HG03175 (cell line): ENCODE measurements around the gene GDE1.
A peak's percentile ranks its signal among the peaks of the same experiment; 100 is the strongest.

Source experiments
- ATAC-seq: cut with Tn5 transposase; IDR thresholded peaks from one replicate; pipeline ENCODE4 v1.9.1; 2021; ENCODE audit warnings: mild to moderate bottlenecking, moderate library complexity; ENCODE audit not compliant: unreplicated experiment

The GDE1 gene

GRCh38 chr16:19524356-19524615 is 2.4 kb upstream of the GDE1 start:
- ATAC-seq: no peak

DNA sequence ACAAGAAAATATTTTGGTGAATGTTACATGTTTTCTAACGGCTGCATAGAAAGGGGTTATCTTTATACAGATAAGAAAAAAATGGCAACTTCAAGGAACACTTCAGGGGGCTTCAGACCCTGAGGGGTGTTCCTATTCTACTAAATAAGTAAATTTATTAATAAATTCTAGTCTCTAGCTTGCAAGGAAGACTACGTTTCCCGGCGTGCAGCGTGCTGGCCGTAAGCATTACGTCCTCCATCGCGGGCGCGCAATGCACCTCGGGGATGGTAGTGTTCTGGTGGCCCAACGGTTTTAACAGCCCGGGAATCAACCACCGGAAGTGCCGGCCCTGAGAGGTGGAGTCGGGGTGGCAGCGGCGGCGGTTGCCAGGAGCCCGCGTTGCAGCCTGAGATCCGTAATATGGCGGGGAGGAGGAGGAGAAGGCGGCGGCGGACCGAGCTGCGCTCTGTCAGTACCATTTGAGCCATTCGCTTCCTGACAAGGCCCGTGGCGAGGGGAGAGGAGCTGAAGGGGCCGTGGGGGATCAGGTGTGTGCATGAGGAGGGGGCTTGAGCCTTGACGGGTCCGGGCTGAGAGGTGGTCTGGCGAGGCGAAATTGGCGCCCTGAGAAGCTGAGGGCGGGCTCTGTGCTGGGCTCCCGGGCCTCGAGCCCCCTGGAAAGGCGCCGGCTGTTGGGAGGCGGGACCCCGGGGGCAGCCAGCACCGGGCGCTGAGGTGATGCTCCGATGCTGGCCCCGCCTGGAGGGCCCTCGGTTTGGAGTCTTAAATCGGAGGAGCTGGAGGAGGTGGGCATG is 1.9 kb upstream of the GDE1 start, which contains the start of gene CCP110:
TSS of gene CCP110 (plus strand) at position 384 of the 797 bp plus-strand sequence. CDS start 3,940 bp downstream, outside the sequence.
- ATAC-seq: peak; percentile 71

DNA sequence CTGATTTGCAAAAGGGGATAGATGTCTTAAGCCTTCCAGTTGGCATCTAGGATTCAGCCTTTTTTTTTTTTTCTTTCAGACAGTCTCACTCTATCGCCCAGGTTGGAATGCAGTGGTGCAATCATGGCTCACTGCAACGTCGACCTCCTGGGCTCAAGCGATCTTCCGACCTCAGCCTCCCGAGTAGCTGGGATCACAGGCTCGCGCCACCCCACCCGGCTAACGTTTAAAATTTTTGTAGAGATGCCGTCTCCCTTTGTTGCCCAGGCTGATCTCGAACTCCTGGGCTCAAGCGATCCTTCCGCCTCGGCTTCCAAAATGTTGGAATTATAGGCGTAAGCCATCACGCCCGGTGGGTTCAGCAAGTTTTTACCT is 1.3 kb upstream of the GDE1 start:
- no peak for ATAC-seq

DNA sequence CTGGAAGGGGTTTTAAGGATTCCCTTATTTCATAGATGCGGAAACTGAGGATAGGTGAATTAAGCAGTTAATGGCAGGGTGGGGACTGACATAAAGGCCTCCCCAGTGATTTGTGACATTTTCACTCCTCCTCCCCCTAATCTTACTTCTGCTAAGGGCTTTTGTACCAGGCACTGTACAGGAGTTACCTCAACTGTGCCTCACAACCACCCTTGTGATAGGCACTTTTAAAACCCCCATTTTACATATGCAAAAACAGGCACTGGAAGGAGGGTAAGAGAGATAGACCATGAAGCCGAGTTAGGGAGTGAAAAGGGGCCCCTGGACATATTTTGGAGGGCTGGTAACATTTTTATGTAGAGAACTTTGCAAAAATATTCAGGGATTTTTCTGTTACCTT is 862 bp upstream of the GDE1 start:
- no peak for ATAC-seq

- ATAC-seq: no peak
Observed at GRCh38 chr16:19522397-19522732, 467 bp upstream of the GDE1 start.

GRCh38 chr16:19520861-19521331 is 1.0 kb downstream of the GDE1 start:
- no peak for ATAC-seq

DNA sequence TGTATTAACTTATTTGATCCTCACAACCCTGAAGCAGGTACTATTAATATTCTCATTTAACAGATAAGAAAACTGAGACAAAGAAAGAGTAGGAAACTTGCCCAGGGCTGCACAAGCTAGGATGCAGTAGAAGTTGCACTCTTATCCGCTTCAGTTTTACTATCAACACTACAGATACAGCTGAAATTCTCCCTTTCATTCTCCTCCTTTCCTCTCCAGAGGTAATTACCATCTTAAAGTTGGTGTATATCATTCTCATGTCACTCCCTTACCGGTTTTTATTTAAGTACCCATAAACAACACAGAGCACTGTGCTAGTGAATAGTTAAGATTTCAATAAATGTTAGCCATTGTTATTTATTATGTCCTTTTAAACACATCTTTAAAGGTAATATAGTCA is 3.5 kb downstream of the GDE1 start:
- ATAC-seq: no peak

GRCh38 chr16:19517424-19518089 is 4.3 kb downstream of the GDE1 start:
- ATAC-seq: no peak

DNA sequence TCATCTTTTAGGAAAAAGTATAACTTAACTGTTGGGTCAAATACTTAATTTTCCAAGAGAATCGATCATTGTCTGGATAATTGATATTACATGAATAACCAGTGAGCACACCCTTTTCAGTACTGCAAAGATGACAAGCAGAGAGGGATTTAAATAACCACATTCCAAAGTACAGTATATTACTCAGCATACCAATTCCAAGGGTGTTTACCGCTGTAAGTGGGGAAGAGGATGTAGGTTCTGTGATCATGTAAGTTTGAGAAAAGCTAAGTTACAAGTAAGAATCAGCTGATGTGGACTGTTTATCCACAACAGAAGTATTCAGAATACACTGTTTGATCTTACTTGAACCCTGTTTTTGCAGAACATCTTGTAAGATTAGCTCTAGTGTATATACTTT is 6.1 kb downstream of the GDE1 start:
- ATAC-seq: no peak

DNA sequence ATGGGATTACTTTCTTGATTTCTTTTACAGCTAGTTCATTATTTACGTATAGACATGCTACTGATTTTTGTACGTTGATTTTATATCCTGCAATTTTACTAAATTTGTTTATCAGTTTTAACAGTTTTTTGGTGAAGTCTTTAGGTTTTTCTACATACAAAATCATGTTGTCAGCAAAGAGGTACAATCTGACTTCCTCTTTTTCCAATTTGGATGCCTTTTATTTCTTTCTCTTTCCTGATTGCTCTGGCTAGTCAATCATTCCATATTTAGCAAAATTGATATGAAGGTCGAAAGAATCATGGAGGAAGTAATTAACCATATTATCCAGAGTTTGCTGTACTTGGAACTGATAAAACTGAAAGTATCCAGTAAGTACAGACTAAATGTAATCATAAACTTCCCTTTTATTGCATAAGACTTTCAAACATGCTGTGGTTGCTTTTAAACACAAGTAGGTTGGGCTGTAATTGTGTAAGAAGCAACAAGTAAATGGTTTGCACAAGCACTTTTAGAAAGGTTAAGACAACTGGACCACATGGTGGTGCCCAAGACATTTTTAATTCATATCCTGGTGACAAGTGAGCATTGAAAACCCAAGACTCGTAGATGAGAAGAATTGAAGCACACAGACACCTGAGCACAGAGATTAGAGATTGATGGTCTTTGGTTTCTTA is 8.4 kb downstream of the GDE1 start:
- no peak for ATAC-seq

DNA sequence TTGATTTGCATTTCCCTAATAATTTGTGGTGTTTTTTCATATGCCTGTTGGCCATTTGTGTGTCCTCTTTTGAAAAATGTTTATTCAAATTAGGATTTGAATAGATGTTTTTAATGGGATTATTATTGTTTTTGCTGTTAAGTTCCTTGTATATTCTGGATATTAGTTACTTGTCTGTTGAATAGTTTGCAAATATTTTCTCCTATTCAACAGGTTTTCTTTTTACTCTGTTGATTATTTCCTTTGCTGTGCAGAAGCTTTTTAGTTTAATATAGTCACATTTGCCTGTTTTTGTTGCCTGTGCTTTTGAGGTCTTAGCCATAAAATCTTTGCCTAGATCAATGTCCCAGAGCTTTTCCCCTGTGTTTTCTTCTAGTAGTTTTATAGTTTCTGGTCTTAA is 9.6 kb downstream of the GDE1 start:
- no peak for ATAC-seq

- no peak for ATAC-seq
Observed at GRCh38 chr16:19507867-19508266, 14.0 kb downstream of the GDE1 start.

GRCh38 chr16:19506965-19507364 is 14.9 kb downstream of the GDE1 start:
- ATAC-seq: no peak

GRCh38 chr16:19505600-19506303 is 16.1 kb downstream of the GDE1 start:
- ATAC-seq: no peak

- ATAC-seq: no peak
Observed at GRCh38 chr16:19503461-19504075, 18.3 kb downstream of the GDE1 start.

- no peak for ATAC-seq
Observed at GRCh38 chr16:19502395-19503131, 19.3 kb downstream of the GDE1 start.

- no peak for ATAC-seq
Observed at GRCh38 chr16:19499481-19499880, 22.4 kb downstream of the GDE1 start.

DNA sequence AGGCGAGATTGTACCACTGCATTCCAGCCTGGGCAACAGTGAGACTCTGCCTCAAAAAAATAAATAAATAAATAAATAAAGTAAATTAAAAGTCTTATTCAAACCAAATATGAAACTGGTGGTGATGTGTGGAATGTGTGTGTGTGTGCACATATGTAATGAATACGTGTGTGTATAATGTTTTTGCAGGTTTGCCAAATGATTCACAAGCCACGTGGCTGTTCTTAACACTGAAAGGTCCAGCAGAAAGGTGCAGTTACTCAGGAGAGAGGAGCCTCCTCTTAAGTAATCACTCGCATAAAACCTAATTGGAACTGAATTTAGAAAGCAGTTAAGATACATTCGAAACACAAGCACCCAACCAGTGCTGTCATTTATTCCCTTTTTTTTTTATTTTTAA is 22.9 kb downstream of the GDE1 start:
- ATAC-seq: no peak

- ATAC-seq: no peak
Observed at GRCh38 chr16:19497176-19497575, 24.7 kb downstream of the GDE1 start.

GRCh38 chr16:19490619-19491018 is 31.3 kb downstream of the GDE1 start:
- no peak for ATAC-seq
